Ectodermal cell (in vitro differentiated cells): ENCODE results near the gene TNS3.

Source experiments
- H3K27ac ChIP-seq: 2 replicates; pipeline ENCODE4 v1.7.0; 2013; ENCODE audit warnings: mild to moderate bottlenecking, low read depth, low read length; ENCODE audit not compliant: insufficient read depth, poor library complexity, severe bottlenecking
- H3K27me3 ChIP-seq: 2 replicates; pipeline ENCODE4 v1.7.0; 2013; ENCODE audit warnings: mild to moderate bottlenecking, low read length; ENCODE audit not compliant: insufficient read depth, control insufficient read depth, poor library complexity, severe bottlenecking
- H3K36me3 ChIP-seq: one replicate; pipeline ENCODE4 v1.7.0; 2013; ENCODE audit warnings: low read length; ENCODE audit not compliant: control insufficient read depth, insufficient read depth
- H3K4me1 ChIP-seq: one replicate; pipeline ENCODE4 v1.7.0; 2013; ENCODE audit warnings: low read length; ENCODE audit not compliant: control insufficient read depth, insufficient read depth
- H3K4me3 ChIP-seq: 2 replicates; pipeline ENCODE4 v1.7.0; 2013; ENCODE audit warnings: low read depth, low read length, control low read depth; ENCODE audit not compliant: insufficient read depth
- H3K9me3 ChIP-seq: 2 replicates; pipeline ENCODE4 v1.7.0; 2013; ENCODE audit warnings: mild to moderate bottlenecking, low read length, moderate library complexity; ENCODE audit not compliant: control insufficient read depth
- WGBS, 2 experiments: methylation state at CpG; one replicate each; pipeline ENCODE4 v1.1.7; 2013; ENCODE audit warnings: missing lambda C conversion rate in 2 of 2; 5-methylcytosine and 5-hydroxymethylcytosine counted together

Gene TNS3

DNA sequence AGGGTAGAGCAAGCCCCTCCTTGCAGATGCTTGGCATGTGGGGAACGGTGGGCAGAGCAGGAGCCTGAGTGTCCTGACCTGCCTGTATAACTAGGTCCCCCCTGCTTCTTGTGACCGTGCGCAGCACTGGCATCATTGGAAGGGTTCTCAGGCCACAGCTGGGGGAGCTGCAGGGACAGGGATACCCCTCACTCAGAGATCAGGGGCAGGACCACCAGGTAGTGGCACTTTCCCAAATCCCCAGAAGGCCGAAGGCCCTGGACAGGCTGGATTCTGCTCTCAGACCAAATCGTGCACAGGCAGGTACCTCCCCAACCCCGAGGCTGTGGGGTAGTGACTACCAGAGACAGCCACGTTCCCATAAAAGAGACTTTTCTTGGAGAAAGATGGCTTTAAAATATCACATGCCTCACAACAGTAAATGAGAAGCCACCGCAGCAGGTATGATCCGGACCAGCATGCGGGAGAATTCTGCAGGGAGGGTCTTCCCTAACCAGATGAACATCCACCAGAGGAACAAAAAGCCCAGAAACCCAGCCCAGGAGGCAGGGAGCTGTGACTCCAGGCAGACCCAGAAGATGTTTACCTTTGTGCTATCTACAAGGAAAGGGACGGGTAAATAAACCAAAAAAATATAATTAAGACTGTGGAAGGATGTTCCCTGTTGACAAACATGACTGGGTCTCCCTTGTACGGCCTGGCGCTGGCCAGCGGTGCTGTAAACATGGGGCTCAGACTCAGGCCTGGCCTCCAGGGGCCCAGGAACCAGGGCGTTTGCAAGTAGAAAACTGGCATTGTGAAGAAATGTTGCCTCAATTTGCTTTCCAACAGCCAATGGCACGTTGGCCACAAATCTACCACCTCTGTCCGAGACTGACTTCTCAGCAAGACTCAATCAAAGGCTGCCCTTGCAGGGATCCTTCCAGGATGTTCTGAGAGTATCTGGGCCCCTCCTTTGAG is 180.0 kb downstream of the TNS3 start:
- Histone ChIP-seq H3K36me3 (peaks cover 6% of the 10 kb centered on the region), H3K4me3 (no peak overlapping the region), H3K4me1 (peaks cover 5% of the 10 kb centered on the region), H3K9me3 (no peaks in the 10 kb centered on the region), H3K27ac (no peak overlapping the region), H3K27me3 (no peaks in the 10 kb centered on the region)
- WGBS, 2 experiments, result 94 to 95% methylated on average over 17 of the region's 17 CpGs

DNA sequence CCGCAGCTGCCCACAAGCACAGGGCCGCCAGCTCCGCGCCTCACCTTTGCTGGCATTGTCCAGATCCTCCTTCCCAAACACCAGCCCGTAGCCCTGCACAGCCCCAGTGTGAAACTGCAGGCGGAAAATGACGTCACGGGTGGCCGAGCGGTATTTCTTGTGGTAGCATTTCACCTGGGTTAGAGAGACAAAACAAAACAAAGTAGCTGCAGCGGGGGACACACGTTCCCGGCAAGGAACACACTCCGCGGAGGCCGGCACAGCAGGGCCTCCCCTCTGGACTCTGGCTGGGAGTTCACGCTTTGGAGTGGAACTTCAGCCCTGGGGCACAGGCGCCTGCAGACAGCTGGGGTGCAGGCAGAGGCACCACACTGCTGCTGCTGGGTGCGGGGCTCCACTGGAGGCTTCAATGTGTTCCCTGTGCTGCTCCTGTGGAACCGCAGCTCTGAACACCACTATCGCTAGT is 181.1 kb downstream of the TNS3 start:
- H3K9me3 ChIP-seq, result no peaks in the 10 kb centered on the region
- H3K36me3 ChIP-seq, result peaks cover 6% of the 10 kb centered on the region
- H3K4me1 ChIP-seq, result peaks cover 5% of the 10 kb centered on the region
- H3K27ac ChIP-seq, result no peak overlapping the region
- WGBS, 2 experiments, result 90% methylated on average over 21 of the region's 21 CpGs
- H3K4me3 ChIP-seq, result no peak overlapping the region
- no peaks in the 10 kb centered on the region for H3K27me3 ChIP-seq

DNA sequence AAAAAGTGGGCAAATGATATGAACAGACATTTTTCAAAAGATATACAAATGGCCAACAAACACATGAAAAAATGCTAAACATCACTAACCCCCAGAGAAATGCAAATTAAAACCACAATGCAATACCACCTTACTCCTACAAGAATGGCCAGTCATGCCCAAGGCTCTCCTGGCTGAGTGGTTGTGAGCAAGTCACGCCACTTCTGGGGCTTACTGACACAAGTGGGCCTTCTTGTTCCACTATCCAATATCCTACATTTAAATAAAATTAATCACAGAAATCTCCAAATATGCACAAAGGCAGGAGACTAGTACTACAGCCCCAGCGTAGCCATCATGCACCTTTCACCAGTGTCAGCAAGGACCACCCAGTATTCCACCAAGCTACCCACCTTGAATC is 181.9 kb downstream of the TNS3 start:
- Histone ChIP-seq H3K27me3 (no peaks in the 10 kb centered on the region), H3K36me3 (peaks cover 7% of the 10 kb centered on the region), H3K4me1 (peaks cover 5% of the 10 kb centered on the region), H3K27ac (no peak overlapping the region), H3K4me3 (no peak overlapping the region), H3K9me3 (no peaks in the 10 kb centered on the region)
- WGBS, 2 experiments, result 91 to 98% methylated on average over 2 of the region's 2 CpGs

DNA sequence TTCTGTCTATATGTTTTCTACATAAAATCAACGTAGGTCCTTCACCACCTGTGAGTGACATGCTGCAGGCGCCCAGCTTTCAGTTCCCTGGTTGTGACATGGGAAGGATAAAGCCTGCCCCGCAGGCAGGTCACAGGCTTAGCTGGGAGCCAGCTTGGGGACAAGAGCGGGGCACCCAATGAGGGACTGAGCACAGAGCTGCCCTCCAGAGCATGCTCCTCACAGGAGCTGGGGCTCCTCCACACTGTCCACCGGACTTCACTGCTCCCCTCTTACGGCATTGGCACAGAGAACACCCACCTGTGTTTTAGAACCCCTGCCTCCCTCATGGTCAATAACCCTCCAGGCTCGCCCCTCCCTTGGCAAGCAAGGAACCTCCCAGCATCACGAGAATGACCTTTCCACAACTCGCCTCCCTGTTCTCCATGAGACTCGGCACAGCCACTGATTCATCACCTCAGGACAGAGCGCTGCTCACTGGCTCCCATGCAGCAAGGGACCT is 187.1 kb downstream of the TNS3 start:
- no peaks in the 10 kb centered on the region for H3K9me3 ChIP-seq

DNA sequence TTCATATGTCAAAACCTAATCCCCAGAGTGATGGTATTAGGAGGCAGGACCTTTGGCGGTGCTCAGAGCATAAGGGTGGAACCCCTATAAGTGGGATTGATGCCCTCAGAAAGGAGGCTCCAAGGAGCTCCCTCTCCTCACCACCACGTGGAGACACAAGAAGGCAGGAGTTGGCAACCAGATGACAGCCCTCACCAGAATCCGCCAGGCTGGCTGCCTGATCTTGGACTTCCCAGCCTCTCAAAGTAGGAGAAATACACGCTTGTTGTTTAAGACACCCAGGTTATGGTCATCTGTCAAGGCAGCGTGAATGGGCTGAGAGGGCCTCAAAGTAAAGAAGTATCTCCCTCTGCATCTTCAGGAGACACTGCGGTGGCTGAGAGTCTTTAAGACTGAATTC is 187.7 kb downstream of the TNS3 start:
- H3K9me3 ChIP-seq, result no peaks in the 10 kb centered on the region
- H3K4me1 ChIP-seq, result no peaks in the 10 kb centered on the region
- no peak overlapping the region for H3K4me3 ChIP-seq
- H3K27ac ChIP-seq, result no peak overlapping the region
- whole genome bisulfite sequencing, 2 experiments, result 94 to 95% methylated on average over 6 of the region's 6 CpGs
- peaks cover 17% of the 10 kb centered on the region for H3K36me3 ChIP-seq
- H3K27me3 ChIP-seq, result no peaks in the 10 kb centered on the region

More for the DNA sequence above, 187.1 kb downstream of the TNS3 start:
- no peaks in the 10 kb centered on the region for H3K4me1 ChIP-seq
- peaks cover 17% of the 10 kb centered on the region for H3K36me3 ChIP-seq
- WGBS, 2 experiments, result 95 to 97% methylated on average over 11 of the region's 11 CpGs
- H3K27ac ChIP-seq, result no peak overlapping the region
- no peaks in the 10 kb centered on the region for H3K27me3 ChIP-seq
- H3K4me3 ChIP-seq, result no peak overlapping the region

DNA sequence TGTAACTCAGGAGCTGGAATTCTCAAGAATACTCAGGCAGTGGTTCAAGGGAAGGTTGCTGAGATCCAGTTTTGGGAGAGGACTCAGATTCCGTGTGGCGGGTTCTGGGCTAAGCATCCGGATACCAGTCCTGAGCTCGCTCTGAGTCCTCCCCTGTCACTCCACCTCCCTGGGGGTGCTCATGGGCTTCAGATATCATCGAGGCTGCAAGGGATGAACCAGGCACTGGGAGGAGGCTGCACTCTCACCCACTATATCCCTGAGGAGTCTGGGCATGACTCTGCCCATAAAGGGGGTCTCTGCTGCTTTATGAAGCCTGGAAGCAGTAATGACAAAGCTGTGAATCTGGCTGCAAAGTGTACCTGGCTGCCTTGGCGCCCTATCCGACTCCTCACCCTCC is 188.5 kb downstream of the TNS3 start:
- Histone ChIP-seq H3K27me3 (no peaks in the 10 kb centered on the region), H3K27ac (no peak overlapping the region), H3K4me1 (no peaks in the 10 kb centered on the region), H3K9me3 (no peaks in the 10 kb centered on the region), H3K36me3 (peaks cover 17% of the 10 kb centered on the region), H3K4me3 (no peak overlapping the region)
- 94 to 97% methylated on average over 7 of the region's 7 CpGs for WGBS, 2 experiments

DNA sequence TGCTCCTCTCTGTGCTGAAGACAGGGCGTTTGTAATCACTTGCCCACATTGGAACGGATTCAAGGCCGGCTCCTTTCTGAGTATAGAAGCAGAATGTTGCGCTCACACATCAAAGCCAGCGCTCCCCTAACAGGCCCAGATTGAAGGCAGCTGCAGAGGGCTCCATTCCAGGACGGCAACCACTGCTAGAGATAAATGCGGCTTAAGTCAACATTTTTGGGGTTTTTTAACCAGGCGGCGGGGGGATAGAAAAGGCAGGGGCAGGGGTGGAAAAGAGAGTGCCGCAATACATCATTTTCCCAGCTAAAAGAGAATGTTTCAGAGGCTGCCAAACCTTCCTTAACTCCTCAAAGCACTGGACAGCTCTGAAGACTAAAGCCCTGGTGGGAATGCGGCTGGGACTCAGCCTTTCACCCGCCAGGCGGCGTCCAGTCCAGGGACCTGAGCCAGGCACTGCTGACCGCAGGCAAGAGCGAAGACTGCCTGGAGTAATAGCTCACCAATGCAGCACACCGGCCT is 189.6 kb downstream of the TNS3 start:
- 96 to 97% methylated on average over 17 of the region's 17 CpGs for WGBS, 2 experiments
- Histone ChIP-seq H3K27me3 (no peaks in the 10 kb centered on the region), H3K9me3 (no peaks in the 10 kb centered on the region), H3K27ac (no peak overlapping the region), H3K4me1 (no peaks in the 10 kb centered on the region), H3K36me3 (peaks cover 17% of the 10 kb centered on the region), H3K4me3 (no peak overlapping the region)

DNA sequence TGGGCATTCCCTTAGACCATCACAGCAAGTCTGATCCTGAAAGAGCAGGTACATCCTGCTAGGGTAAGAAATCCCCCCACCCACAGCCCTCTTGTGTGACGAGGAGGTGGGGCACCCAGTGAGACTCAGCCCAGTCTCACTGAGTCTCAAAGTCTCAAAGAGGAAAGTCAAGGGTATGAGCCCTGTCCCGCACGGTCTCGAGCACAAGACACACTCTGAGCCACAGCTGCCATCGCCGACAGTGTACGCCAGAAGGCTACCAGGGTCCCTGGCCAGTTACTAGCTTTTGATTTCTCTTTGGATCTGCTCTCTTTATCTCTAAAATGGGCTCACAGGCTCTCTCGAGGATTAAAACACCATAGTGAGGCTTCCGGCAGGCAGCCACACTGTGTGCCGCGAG is 190.2 kb downstream of the TNS3 start:
- WGBS, 2 experiments, result 95 to 97% methylated on average over 11 of the region's 11 CpGs

DNA sequence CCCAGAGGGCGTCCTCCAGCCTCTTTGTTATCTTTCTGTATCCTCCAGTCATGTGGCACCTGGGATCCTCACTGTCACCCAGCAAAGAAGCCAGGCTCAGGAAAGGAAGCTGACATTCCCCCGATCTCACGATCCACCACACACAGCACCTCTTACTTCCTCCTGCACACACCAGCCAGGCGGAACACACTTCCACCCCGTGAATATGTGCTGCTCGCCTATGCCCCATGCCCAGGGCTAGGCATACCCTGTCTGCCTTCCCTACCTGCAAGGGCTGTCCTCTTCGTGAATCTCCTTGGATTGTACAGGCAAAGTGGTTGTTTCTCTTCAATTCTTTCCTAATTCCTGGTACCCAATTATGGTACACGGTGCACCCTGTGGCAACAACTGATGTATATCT is 191.0 kb downstream of the TNS3 start:
- 92 to 93% methylated on average over 8 of the region's 8 CpGs for WGBS, 2 experiments
- H3K27ac ChIP-seq, result no peak overlapping the region
- no peaks in the 10 kb centered on the region for H3K4me1 ChIP-seq
- H3K4me3 ChIP-seq, result no peak overlapping the region
- no peaks in the 10 kb centered on the region for H3K9me3 ChIP-seq
- H3K36me3 ChIP-seq, result peaks cover 17% of the 10 kb centered on the region
- H3K27me3 ChIP-seq, result no peaks in the 10 kb centered on the region

More for the DNA sequence above, 190.2 kb downstream of the TNS3 start:
- H3K27ac ChIP-seq, result no peak overlapping the region
- H3K4me1 ChIP-seq, result no peaks in the 10 kb centered on the region
- H3K36me3 ChIP-seq, result peaks cover 17% of the 10 kb centered on the region
- no peaks in the 10 kb centered on the region for H3K27me3 ChIP-seq
- H3K4me3 ChIP-seq, result no peak overlapping the region
- no peaks in the 10 kb centered on the region for H3K9me3 ChIP-seq

DNA sequence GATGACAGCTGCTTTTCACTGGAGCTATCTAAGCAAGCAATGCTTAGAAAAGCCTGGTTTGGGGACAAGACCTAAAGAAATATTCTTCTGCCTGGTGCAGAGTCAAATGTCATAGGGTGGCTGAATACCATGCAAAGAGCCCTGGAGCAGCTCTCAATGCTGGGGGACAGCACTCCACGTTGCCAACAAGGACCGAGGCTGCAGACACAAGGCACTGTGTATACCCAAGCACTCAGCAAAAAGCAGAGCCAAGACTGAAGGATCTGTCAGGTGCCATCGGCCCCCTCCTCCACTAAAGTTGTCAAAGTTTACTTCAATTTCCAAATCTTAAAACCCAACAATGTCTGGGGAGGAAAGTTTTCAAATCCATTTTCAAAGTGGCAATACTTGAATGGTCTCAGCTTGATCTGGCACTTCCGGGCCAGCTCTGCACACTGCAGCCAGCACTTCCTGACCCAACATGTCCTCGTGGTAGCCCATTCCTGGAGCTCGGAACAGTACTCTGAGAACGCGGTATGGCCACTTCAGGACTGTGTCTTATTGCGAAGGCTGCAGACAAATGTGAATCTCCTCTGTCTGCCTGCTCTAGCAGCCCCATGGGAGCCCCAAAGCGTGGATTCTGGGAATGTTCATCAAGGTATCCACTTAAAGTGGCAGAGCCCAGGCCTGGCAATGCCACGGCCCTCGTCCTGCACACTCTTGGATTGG is 191.8 kb downstream of the TNS3 start:
- Histone ChIP-seq H3K36me3 (peaks cover 17% of the 10 kb centered on the region), H3K4me3 (no peak overlapping the region), H3K4me1 (no peaks in the 10 kb centered on the region), H3K27ac (no peak overlapping the region), H3K9me3 (no peaks in the 10 kb centered on the region), H3K27me3 (no peaks in the 10 kb centered on the region)
- WGBS, 2 experiments, result 79% methylated on average over 12 of the region's 12 CpGs
